Pancreas (tissue), 10 donors: Measurements from ENCODE around the gene CMKLR1. TPM values are rescaled to one million over a fixed set of nuclear protein-coding genes. Genes with fewer than 3 reads are reported as not detected.

Experiments used
- ATAC-seq, 4 donors: fragments of 200-7000 bp; cut with Tn5 transposase; one replicate each; pipeline versions ENCODE4 v1.8.0 to v1.9.1; 2020; ENCODE audit warnings: mild to moderate bottlenecking in 4 of 4, moderate library complexity in 4 of 4
- DNase-seq, 6 donors: peaks; one replicate each; pipeline ENCODE4 v3.0.0-alpha.2; 2020
- FAIRE-seq: peaks from 2 replicates; lab custom pipeline; 2012; peaks lifted over from hg19 to GRCh38; lab: Jason Lieb, UNC
- H3K27ac ChIP-seq, 4 donors: fragments of 200-600 bp; sonication (generic); 1 replicate in 3 of 4; 2 replicates in 1 of 4; pipeline versions ENCODE4 v1.5.0 to v1.8.0; 2020
- H3K27me3 ChIP-seq, 4 donors: fragments of 200-600 bp; one replicate each; pipeline ENCODE4 v1.8.0; 2021
- H3K36me3 ChIP-seq, 3 donors: fragments of 200-600 bp; sonication (generic) in 1 of 3; one replicate each; pipeline versions ENCODE4 v1.5.0 to v1.8.0; 2020 to 2021
- H3K4me1 ChIP-seq, 3 donors: fragments of 200-600 bp; one replicate each; pipeline ENCODE4 v1.8.0; 2021
- H3K4me3 ChIP-seq, 4 donors: fragments of 200-600 bp; sonication (generic) in 2 of 4; one replicate each; pipeline versions ENCODE4 v1.5.0 to v1.8.0; 2020 to 2021
- H3K9me3 ChIP-seq, 4 donors: fragments of 200-600 bp; one replicate each; pipeline ENCODE4 v1.8.0; 2021
- WGBS, 2 donors: extraction: QIAGEN DNeasy Blood & Tissue Kit; methylation state at CpG; one replicate each; pipeline ENCODE4 v1.1.7; 2013; 5-methylcytosine and 5-hydroxymethylcytosine counted together
- intact Hi-C, 3 donors: fragments of 100-400 bp; cut with DNase I; formaldehyde crosslinking; loops; one replicate each; pipeline versions ENCODE4 v1.11.1 to v1.14.2; 2022
- polyA plus RNA-seq, 2 donors: library from polyadenylated mRNA; stranded (reverse); fragments of 200-250 nt; gene quantifications; one replicate each; pipeline ENCODE4 v1.2.3, GENCODE V29; 2013
- total RNA-seq, 6 donors: library from RNA; stranded (reverse); fragmentation: NEBNext Ultra II Directional in 4 of 6; extraction: Animal tissue kit (Norgen Biotek cat#: 25700) in 4 of 6; gene quantifications; one replicate each; pipeline versions ENCODE4 v1.2.1 to v1.2.4, GENCODE V29; 2021 to 2023
- TF ChIP-seq, protein P1 (sequence below), 4 donors: fragments of 200-600 bp; sonication (generic) in 3 of 4; IDR thresholded peaks; one replicate each; pipeline versions ENCODE4 v1.5.0 to v1.8.0; 2021; ENCODE audit warnings: antibody characterized with exemption in 4 of 4
- donor health status: healthy with polysubstance abuse.
- donor health status: DM: no; HTN: no; CAD: no; lungs with moderate emphysema.
- donor health status: DM: no; HTN: no; CAD: no.
- donor health status: control.
- donor health status: control.
- donor health status: Bipolar disorder and iron deficiency.
- donor health status: DM: yes; HTN: yes; CAD: no.
- donor health status: DM: no; HTN: no; CAD: no.
- donor health status: DM: no; HTN: no; CAD: no.
- donor health status: DM: yes; HTN: yes; CAD: no.

Gene CMKLR1
- total and polyA plus RNA-seq, 8 donors: 0.95 to 7.4 (median 1.4) TPM

DNA sequence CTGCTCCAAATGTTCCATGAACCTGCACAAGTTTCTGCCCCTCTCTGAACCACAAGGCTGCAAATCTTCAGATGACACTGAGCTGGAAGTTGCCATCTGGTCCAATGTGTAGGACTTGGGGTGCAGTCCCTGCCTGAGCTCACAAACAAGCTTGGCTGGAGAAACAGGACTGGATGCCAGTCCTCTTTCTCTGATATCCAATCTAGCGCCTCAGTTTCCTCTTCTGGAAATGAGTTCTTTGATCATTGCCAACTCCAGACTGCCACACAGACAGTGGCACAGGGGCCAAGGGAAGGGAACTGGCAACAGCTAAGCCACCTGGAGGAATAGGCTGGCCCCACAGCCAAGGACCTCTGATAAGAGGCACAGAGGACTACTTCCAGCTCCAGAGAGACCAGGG, 15.5 kb downstream of the CMKLR1 start:
- H3K27ac ChIP-seq: no peak overlapping the region
- no peaks in the 10 kb centered on the region for H3K27me3 ChIP-seq
- intact Hi-C loops: no loop called here
- no peak for ATAC-seq
- TF ChIP-seq, protein P1, sequence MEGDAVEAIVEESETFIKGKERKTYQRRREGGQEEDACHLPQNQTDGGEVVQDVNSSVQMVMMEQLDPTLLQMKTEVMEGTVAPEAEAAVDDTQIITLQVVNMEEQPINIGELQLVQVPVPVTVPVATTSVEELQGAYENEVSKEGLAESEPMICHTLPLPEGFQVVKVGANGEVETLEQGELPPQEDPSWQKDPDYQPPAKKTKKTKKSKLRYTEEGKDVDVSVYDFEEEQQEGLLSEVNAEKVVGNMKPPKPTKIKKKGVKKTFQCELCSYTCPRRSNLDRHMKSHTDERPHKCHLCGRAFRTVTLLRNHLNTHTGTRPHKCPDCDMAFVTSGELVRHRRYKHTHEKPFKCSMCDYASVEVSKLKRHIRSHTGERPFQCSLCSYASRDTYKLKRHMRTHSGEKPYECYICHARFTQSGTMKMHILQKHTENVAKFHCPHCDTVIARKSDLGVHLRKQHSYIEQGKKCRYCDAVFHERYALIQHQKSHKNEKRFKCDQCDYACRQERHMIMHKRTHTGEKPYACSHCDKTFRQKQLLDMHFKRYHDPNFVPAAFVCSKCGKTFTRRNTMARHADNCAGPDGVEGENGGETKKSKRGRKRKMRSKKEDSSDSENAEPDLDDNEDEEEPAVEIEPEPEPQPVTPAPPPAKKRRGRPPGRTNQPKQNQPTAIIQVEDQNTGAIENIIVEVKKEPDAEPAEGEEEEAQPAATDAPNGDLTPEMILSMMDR (IDR thresholded peaks at IDR 0.05): no peak
- H3K4me1 ChIP-seq: no peaks in the 10 kb centered on the region
- H3K4me3 ChIP-seq: no peak overlapping the region
- no peaks in the 10 kb centered on the region for H3K36me3 ChIP-seq
- DNase-seq: no peak
- H3K9me3 ChIP-seq: no peaks in the 10 kb centered on the region
- 39 to 55% methylated on average over 1 of the region's 1 CpG for WGBS, 2 donors
- no peak for FAIRE-seq

DNA sequence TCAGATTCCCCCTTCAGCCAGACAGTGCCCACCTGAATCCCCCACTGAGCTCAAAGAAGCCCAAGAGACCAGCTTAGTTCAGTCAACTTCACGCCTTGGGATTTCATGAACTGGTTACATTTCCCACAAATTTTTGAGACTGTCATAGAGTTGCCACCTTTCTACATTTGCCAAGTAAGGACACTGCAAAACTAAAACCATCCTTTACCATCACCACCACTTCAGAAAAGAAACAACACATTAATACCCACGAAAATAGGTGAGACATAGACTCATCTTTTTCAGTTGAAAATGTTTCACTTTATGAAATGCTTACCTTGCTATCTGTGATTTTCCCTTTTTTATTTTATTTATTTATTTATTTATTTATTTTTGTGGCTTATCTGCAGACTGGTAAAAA, 16.1 kb downstream of the CMKLR1 start:
- Histone ChIP-seq H3K27me3 (no peaks in the 10 kb centered on the region), H3K4me1 (no peaks in the 10 kb centered on the region), H3K36me3 (no peaks in the 10 kb centered on the region), H3K9me3 (no peaks in the 10 kb centered on the region), H3K27ac (no peak overlapping the region), H3K4me3 (no peak overlapping the region)
- WGBS, 2 donors: 55 to 76% methylated on average over 2 of the region's 2 CpGs
- DNase-seq (no peak), FAIRE-seq (no peak), ATAC-seq (no peak)
- TF ChIP-seq, protein P1 (IDR thresholded peaks at IDR 0.05): no peak
- intact Hi-C loops: no loop called here

DNA sequence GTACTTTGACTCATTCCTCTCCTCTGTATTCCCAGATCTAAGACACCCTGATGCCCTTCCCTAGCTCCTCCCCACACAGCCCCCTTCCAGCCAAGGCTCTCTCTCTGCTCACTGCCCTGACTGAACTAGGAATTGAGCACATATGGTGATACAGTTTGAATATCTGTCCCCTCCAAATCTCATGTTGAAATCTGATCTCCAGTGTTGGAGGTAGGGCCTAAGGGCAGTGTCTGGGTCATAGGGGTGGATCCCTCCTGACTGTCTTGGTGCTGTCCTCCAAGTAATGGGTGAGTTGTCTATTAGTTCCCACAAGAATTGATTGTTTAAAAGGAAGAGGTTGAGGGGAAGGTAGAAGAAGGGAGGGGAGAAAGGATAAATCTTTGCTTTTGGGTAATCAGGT, 17.4 kb downstream of the CMKLR1 start:
- intact Hi-C loops: no loop called here
- H3K36me3 ChIP-seq: no peaks in the 10 kb centered on the region
- TF ChIP-seq, protein P1 (IDR thresholded peaks at IDR 0.05): no peak
- no peaks in the 10 kb centered on the region for H3K9me3 ChIP-seq
- no peaks in the 10 kb centered on the region for H3K4me1 ChIP-seq
- ATAC-seq: no peak
- H3K27me3 ChIP-seq: no peaks in the 10 kb centered on the region
- no peak overlapping the region for H3K27ac ChIP-seq
- no peak for DNase-seq
- FAIRE-seq: no peak
- H3K4me3 ChIP-seq: no peak overlapping the region

DNA sequence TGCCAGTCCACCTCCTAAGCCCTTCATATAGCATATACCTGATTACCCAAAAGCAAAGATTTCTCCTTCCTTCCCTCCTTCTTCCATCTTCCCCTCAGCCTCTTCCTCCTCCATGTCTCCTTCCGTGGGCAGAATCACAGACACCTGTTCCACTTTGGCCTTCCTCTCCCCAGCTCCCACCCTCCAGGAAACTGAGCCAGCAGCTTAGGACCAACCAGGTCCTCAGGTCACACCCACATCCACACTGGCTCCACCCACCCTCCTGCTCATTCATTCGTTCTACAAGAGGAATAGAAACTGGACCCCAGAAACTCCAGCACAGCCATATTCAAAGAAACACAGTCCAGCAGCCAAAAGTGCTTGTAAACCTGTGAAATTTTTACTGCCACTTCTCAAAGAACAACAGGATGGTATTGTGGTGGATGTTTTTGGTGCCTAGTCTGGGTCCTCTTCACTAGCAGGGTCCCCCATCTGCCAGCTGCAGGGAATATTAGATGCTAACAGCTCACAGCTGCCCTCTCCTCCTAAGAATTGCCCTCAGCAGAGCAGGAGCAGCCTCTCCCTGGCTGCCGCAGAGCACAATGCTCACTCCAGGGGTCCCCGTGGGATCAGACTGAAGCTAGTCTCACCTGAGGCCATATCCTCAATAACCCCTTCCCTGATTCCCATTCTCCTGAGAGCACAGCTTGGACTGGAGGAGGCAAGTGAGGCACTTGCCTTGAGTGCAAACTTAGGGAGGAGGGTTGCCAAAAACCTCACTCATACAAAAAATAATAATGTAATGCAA, 18.4 kb downstream of the CMKLR1 start:
- Histone ChIP-seq H3K36me3 (no peaks in the 10 kb centered on the region), H3K9me3 (no peaks in the 10 kb centered on the region), H3K27me3 (no peaks in the 10 kb centered on the region), H3K27ac (no peak overlapping the region), H3K4me3 (no peak overlapping the region), H3K4me1 (no peaks in the 10 kb centered on the region)
- intact Hi-C loops: no loop called here
- TF ChIP-seq, protein P1 (IDR thresholded peaks at IDR 0.05): no peak
- 34 to 63% methylated on average over 4 of the region's 4 CpGs for WGBS, 2 donors
- DNase-seq: no peak
- ATAC-seq: no peak
- no peak for FAIRE-seq
